Measurements from ENCODE around the gene ATAD1.
A peak's percentile ranks its signal among the peaks of the same experiment; 100 is the strongest.
"Not testable (repeated sequence)": the region's sequence is repeated elsewhere in the genome, so short reads cannot be mapped to it uniquely, and the experiment has no call there.

Gene ATAD1

DNA sequence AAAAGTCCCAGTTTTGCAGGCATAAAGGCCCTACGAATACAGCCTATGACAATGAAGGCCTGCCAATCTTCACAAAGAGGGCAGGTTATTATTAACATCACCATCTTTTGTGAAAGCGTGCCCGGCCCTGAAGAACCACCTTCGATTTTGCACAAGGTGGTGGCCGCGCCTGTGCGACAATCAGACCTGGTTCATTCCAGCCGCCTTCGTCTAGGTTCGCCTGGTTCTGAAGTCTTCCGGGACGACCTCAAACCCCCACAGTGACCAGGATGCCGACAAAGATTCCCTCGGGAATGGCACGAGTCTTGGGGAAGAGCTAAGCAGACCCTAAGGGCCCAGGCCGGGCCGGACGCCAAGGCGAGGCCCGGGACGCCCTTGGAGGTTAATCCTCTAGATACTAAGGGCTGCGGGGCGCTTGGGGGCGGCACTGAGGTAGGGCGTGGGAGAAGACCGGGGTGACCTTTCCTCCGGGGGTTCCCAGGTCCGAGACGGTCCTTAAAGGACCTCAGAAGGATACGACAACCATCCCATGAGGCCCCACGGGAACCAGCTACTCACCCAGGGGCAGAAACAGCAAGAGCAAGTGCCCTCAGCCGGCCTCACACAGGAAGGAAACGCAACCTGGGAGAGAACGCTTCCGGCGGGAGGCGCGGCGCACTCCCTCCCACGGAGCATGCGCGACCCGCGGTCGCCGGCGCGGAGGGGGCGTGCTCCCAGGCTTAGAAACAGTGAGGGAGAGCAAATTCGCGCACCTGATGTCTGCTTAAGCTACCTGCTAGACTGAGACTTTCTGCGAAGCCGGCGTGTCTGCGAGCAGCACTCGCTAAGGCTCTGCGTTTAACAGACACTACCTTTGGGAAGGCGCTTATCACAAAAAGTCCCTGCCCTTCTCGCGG lies at the start of gene ATAD1:
Gene ATAD1 (minus strand): TSS at position 618 of the 896 bp plus-strand sequence. CDS start 3,627 bp downstream, outside the sequence.
- peak; percentile 92 for DNase-seq (ENCODE audit: low spot score)

- no peak for DNase-seq (ENCODE audit: low spot score)
These were observed 49.4 kb upstream of the ATAD1 start for GRCh38 chr10:87867453-87867852.

- DNase-seq (ENCODE audit: low spot score), result no peak
These were observed 48.5 kb upstream of the ATAD1 start for GRCh38 chr10:87866412-87866974.

GRCh38 chr10:87865241-87865881 lies 47.3 kb upstream of the ATAD1 start:
- no peak for DNase-seq (ENCODE audit: low spot score)

DNA sequence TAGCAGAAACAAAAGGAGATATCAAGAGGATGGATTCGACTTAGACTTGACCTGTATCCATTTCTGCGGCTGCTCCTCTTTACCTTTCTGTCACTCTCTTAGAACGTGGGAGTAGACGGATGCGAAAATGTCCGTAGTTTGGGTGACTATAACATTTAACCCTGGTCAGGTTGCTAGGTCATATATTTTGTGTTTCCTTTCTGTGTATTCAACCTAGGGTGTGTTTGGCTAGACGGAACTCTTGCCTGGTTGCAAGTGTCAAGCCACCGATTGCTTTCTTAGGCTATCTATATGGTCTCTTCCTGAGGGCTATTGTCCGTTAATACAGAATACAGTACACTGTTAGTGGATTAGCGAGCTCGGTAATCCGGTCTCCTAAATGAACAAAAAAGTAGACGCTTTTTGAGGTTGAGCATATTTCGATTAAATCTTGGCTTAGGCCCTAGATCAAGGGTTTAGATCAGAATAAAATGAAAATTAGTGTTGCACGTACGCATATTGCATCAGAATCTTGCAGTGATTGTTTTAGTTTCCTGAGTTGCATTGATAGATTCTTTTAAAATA lies 46.6 kb upstream of the ATAD1 start:
- no peak for DNase-seq (ENCODE audit: low spot score)

DNA sequence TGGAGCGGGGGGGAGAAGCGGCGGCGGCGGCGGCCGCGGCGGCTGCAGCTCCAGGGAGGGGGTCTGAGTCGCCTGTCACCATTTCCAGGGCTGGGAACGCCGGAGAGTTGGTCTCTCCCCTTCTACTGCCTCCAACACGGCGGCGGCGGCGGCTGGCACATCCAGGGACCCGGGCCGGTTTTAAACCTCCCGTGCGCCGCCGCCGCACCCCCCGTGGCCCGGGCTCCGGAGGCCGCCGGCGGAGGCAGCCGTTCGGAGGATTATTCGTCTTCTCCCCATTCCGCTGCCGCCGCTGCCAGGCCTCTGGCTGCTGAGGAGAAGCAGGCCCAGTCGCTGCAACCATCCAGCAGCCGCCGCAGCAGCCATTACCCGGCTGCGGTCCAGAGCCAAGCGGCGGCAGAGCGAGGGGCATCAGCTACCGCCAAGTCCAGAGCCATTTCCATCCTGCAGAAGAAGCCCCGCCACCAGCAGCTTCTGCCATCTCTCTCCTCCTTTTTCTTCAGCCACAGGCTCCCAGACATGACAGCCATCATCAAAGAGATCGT lies 46.0 kb upstream of the ATAD1 start:
- DNase-seq (ENCODE audit: low spot score), result not testable (repeated sequence)

DNA sequence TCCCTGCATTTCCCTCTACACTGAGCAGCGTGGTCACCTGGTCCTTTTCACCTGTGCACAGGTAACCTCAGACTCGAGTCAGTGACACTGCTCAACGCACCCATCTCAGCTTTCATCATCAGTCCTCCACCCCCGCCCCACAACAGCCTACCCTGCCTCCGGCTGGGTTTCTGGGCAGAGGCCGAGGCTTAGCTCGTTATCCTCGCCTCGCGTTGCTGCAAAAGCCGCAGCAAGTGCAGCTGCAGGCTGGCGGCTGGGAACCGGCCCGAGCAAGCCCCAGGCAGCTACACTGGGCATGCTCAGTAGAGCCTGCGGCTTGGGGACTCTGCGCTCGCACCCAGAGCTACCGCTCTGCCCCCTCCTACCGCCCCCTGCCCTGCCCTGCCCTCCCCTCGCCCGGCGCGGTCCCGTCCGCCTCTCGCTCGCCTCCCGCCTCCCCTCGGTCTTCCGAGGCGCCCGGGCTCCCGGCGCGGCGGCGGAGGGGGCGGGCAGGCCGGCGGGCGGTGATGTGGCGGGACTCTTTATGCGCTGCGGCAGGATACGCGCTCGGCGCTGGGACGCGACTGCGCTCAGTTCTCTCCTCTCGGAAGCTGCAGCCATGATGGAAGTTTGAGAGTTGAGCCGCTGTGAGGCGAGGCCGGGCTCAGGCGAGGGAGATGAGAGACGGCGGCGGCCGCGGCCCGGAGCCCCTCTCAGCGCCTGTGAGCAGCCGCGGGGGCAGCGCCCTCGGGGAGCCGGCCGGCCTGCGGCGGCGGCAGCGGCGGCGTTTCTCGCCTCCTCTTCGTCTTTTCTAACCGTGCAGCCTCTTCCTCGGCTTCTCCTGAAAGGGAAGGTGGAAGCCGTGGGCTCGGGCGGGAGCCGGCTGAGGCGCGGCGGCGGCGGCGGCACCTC lies 45.3 kb upstream of the ATAD1 start, which contains the start of the genes KLLN and PTEN:
Gene KLLN (minus strand): TSS at position 481 of the 891 bp plus-strand sequence. CDS start 1,046 bp downstream, outside the sequence.
Gene PTEN (plus strand): TSS at position 573 of the 891 bp plus-strand sequence. CDS start 845 bp downstream, outside the sequence.
- DNase-seq (ENCODE audit: low spot score), result peak; percentile 87

- DNase-seq (ENCODE audit: low spot score), result peak; percentile 31
These were observed 44.6 kb upstream of the ATAD1 start for GRCh38 chr10:87862679-87863052.

- peak; percentile 93 for DNase-seq (ENCODE audit: low spot score)
These were observed 44.1 kb upstream of the ATAD1 start for GRCh38 chr10:87861953-87862678.

DNA sequence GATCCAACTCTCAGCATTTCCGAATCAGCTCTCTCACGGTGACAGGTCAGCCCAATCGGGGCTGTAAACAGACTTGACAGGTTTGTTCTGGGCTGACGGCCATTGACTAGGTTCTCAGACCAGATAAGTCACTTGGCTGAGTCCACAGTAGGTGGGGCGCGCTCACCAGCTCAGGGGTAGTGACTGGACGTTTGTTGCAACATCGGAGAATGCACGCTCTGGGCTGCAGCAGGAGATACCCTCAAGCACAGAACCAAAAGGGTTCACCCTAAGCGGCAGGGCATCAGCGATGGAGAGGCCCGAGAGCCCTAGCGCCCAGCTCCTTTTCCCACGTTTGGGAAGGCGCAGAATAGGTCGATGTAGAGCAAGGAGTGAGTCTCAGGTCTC lies 43.5 kb upstream of the ATAD1 start:
- peak; percentile 19 for DNase-seq (ENCODE audit: low spot score)

DNA sequence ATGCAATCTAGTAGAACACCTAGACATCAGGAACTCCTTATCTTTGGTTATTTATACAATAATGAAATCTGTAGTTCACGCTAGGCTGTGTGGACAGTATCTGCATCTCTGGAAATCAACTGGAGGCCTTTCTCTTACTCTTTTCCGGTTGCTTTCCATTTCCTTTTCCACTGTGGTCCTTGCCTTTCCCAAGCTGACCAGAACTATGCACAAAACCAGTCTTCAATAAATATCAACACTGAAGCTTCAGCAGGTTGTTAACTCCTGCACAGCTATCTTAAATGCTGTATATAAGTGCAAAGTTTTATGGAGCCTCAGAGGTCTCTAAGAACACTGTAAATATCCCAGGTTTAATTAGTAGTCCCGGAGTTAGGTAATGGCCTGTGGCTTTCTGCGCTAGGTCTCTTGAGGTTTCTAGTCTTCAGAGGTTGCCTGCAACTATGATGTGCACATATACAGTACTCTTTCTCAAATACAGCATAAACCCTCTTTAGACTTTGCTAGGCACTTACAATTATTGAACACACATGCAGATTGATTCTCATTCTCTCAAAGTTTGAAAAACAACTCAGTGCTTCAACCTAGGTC lies 42.9 kb upstream of the ATAD1 start:
- DNase-seq (ENCODE audit: low spot score), result no peak

DNA sequence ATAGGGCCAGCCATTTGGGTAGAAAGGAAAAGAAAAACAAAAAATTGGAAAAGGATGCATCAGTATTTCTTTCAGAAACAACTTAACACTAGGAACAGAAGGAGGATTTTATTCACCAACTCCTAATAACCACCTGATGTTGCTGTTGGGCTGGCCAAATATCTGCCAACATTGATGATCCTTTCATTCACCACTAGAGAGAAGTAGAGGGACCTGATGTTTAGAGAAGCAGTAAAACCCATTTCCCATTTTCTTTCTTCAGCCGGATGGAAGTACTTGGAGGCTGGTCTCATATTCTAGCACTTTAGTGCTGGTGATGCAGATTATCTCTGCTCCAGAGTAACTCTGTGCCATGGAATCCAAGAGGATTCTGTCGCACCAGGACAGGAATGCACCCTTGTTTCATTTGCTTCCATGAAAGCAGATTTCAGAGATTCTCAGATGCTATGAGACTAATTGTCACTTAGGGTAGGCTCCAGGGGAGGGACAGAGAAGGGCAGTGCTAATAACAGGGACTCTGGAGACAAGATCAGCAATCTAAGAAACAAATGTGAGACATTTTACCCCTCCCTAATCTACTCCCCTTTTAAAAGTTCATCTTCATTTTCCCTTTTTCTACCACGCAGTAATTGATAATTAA lies 42.2 kb upstream of the ATAD1 start:
- peak; percentile 32 for DNase-seq (ENCODE audit: low spot score)

DNA sequence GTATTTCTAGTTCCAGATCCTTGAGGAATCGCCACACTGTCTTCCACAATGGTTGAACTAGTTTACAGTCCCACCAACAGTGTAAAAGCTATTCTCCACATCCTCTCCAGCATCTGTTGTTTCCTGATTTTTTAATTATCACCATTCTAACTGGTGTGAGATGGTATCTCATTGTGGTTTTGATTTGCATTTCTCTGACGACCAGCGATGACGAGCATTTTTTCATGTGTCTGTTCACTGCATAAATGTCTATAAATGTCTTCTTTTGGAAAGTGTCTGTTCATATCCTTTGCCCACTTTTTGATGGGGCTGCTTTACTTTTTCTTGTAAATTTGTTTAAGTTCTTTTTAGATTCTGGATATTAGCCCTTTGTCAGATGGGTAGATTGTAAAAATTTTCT lies 37.6 kb upstream of the ATAD1 start:
- not testable (repeated sequence) for DNase-seq (ENCODE audit: low spot score)

DNA sequence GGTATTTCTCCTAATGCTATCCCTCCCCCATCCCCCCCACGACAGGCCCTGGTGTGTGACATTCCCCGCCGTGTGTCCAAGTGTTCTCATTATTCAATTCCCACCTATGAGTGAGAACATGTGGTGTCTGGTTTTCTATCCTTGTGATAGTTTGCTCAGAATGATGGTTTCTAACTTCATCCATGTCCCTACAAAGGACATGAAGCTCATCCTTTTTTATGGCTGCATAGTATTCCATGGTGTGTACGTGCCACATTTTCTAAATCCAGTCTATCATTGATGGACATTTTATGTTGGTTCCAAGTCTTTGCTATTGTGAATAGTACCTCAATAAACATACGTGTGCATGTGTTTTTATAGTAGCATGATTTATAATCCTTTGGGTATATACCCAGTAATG lies 37.2 kb upstream of the ATAD1 start:
- DNase-seq (ENCODE audit: low spot score), result not testable (repeated sequence)

DNA sequence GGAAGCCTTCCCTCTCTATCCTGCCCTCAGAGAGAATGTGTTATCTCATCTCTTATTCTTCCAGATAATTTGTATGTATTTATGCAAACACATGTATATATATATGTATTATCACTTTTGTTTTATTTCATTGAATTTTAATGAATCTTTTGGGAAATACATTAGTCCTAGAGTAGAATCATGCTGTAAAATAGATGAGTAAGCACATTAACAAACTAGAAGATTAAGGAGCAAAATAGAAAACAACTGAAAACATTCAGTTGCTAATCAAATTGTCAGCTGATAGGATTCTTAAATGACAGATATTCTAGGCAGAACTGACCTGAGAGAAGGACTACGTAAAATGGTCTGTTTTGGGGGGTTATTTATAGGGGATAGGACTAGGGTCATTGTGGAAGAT lies 34.1 kb upstream of the ATAD1 start:
- no peak for DNase-seq (ENCODE audit: low spot score)

DNA sequence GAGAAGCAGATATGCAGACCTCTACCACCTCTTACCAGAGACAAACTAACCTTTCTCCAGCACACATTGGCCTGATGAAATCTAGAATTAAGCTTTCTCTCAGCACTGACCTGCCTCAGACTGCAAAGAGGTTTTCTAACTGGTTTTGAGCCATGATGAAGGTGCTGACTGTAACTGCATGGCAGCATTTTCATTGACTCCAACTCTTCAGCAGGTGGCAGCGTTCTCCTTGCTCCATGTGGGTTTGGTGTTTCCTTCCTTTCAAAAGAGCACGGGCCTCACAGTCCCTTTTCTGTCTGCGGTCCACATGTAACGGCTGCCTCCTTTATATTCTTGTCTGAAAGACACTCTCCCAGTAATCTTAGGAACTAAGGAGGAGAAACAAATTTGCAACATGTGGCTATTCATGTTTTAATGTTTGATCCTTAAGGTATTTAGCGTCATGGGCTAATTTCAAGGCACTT lies 32.7 kb upstream of the ATAD1 start:
- peak; percentile 74 for DNase-seq (ENCODE audit: low spot score)

DNA sequence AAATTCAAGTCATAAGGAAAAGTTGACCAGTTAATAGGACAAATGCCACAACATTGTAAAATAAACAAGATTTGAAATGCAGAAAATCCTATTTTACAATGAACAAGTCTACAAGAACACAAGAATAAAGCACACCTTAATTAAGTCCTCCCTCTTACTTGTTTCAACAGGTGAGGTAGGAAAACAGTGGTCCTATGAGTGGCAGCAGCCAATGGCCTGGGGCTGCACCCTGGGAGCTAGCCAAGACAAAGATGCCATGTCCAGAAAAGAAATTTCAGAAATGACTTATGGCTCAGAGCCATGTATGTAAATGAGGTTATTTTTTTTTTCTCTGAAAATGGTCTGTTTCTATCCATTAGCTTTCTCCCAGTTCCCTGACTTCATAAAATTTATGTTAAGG lies 31.0 kb upstream of the ATAD1 start:
- DNase-seq (ENCODE audit: low spot score), result no peak

DNA sequence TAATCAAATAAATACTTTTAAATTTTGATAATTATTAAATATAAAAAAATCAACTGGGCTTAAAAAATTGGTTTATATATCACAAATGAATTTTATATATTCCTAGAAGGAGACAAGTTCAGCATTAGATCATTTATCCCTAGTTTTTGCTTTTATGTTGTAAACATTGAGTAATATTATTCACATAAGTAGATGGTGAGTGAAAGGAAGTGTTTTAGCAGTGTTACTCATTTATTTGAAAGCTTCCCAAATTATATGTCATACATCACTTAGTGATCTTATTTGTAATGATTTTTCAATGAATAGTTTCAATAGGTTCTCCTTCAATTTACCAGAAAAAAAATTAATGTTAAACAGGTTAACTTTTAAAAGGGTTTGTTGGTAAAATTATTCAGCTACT lies 29.5 kb upstream of the ATAD1 start:
- DNase-seq (ENCODE audit: low spot score), result no peak

DNA sequence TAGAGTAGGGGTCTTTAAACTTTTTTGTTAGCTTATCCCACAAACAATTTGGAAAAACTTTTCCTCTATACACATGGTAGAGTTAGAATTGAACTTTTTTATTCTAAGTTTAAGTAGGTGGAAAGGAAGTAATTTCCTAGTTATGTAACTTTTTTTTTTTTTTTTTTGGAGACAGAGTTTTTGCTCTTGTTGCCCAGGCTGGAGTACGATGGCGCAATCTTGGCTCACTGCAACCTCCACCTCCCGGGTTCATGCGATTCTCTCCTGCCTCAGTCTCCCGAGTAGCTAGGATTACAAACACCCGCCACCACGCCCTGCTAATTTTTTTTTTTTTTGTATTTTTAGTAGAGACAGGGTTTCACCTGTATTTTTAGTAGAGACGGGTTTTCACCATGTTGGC lies 28.7 kb upstream of the ATAD1 start:
- DNase-seq (ENCODE audit: low spot score), result not testable (repeated sequence)

Measured in iPS-NIHi11 (cell line).